GM12874 (cell line): ENCODE data around the gene ACTRT2.

Source experiments
- CTCF ChIP-seq: IDR thresholded peaks from 2 replicates; pipeline ENCODE4 v1.5.1; 2011; ENCODE audit warnings: low read depth, mild to moderate bottlenecking, control low read depth, low read length, moderate library complexity; ENCODE audit not compliant: insufficient read depth

Gene ACTRT2

GRCh38 chr1:3021233-3021671 lies at the start of gene ACTRT2:
ACTRT2 (plus strand) TSS chr1:3021467; CDS start chr1:3021687, 220 bp downstream.
- TF ChIP-seq CTCF = no peak

- TF ChIP-seq CTCF = no peak
Observed at GRCh38 chr1:2971609-2972008, 49.7 kb upstream of the ACTRT2 start.

- TF ChIP-seq CTCF = no peak
Observed at GRCh38 chr1:2972011-2972878, 49.0 kb upstream of the ACTRT2 start.

- no peak for TF ChIP-seq CTCF
Observed at GRCh38 chr1:2972879-2973575, 48.2 kb upstream of the ACTRT2 start.

GRCh38 chr1:2973601-2974593 lies 47.4 kb upstream of the ACTRT2 start:
- no peak for TF ChIP-seq CTCF

- TF ChIP-seq CTCF = no peak
Observed at GRCh38 chr1:2974701-2975301, 46.5 kb upstream of the ACTRT2 start.
